HCT116 (cell line): Measurements from ENCODE around the gene TACC2. TPM values are rescaled to one million over a fixed set of nuclear protein-coding genes. Genes with fewer than 3 reads are reported as not detected.

ENCODE experiments used
- ATAC-seq: fragments of 200-7000 bp; cut with Tn5 transposase; 2 replicates; pipeline ENCODE4 v1.9.1; 2020; ENCODE audit warnings: mild to moderate bottlenecking, moderate library complexity
- BruUV-seq: library from RNA; stranded (reverse); fragments of 400-500 nt; replicated peaks from 2 replicates; lab custom pipeline; 2021; lab: Mats Ljungman, UMichigan
- CTCF ChIA-PET: fragments of 300-600 bp; sonication (Branson Sonifier 250); formaldehyde crosslinking; loops from one replicate; lab custom pipeline; 2021; ENCODE audit warnings: antibody characterized with exemption; lab: Charles Lee
- POLR2A ChIA-PET: fragments of 300-600, 350-600 bp; sonication (Branson Sonifier 250); formaldehyde crosslinking; loops from one replicate; lab custom pipeline; 2021; ENCODE audit warnings: antibody characterized with exemption; lab: Charles Lee
- RAD21 ChIA-PET, 2 experiments: fragments of 300-600 bp; sonication (Branson Sonifier 250); formaldehyde crosslinking; loops; one replicate each; lab custom pipeline; 2023; ENCODE audit warnings: low total read pairs in 2 of 2; ENCODE audit not compliant: uncharacterized antibody in 2 of 2, unreplicated experiment in 2 of 2, low non-redundant PET in 1 of 2; lab: Charles Lee
- DNase-seq: peaks from one replicate; pipeline ENCODE4 v3.0.0-alpha.2; 2010; ENCODE audit warnings: low read depth, low spot score
- H2AFZ ChIP-seq: fragments of 200-600 bp; shearing (Covaris generic), sonication (generic); 2 replicates; pipeline ENCODE4 v1.6.1; 2017; ENCODE audit warnings: low read depth, mixed run types, mixed read lengths, antibody characterized with exemption, low read length; ENCODE audit not compliant: poor library complexity, severe bottlenecking
- H3K27ac ChIP-seq: 2 replicates; pipeline ENCODE4 v1.5.1; 2012; ENCODE audit warnings: low read depth, low read length
- H3K27me3 ChIP-seq: fragments of 200-600 bp; sonication (generic); 2 replicates; pipeline ENCODE4 v1.6.1; 2016; ENCODE audit warnings: mixed run types, low read length, mixed read lengths; ENCODE audit not compliant: insufficient read depth
- H3K36me3 ChIP-seq, 2 experiments: fragments of 200-500 bp in 1 of 2; fragments of 200-600 bp in 1 of 2; sonication (Bioruptor generic) in 1 of 2; sonication (generic) in 1 of 2; 2 replicates each; pipeline versions ENCODE4 v1.5.1 to v1.6.1; 2014 to 2016; ENCODE audit warnings: low read length in 2 of 2, inconsistent platforms in 1 of 2, mixed read lengths in 1 of 2, mixed run types in 1 of 2; ENCODE audit not compliant: insufficient read depth in 2 of 2, control insufficient read depth in 1 of 2
- H3K4me1 ChIP-seq, 2 experiments: fragments of 200-600 bp in 1 of 2; sonication (generic) in 1 of 2; 2 replicates each; pipeline versions ENCODE4 v1.5.1 to v1.6.1; 2012 to 2017; ENCODE audit warnings: low read length in 2 of 2, inconsistent platforms in 1 of 2, mild to moderate bottlenecking in 1 of 2, mixed read lengths in 1 of 2, mixed run types in 1 of 2, moderate library complexity in 1 of 2; ENCODE audit not compliant: insufficient read depth in 2 of 2, control insufficient read depth in 1 of 2
- H3K4me2 ChIP-seq: fragments of 200-600 bp; sonication (generic); 2 replicates; pipeline ENCODE4 v1.6.1; 2017; ENCODE audit warnings: mixed run types, low read length, mixed read lengths
- H3K4me3 ChIP-seq, 2 experiments: fragments of 200-600 bp in 1 of 2; sonication (generic) in 1 of 2; replicated peaks in 1 of 2; 2 replicates each; pipeline ENCODE4 v1.5.1; 2011 to 2016; ENCODE audit warnings: low read length in 2 of 2, control low read depth in 1 of 2, low read depth in 1 of 2, mild to moderate bottlenecking in 1 of 2, mixed read lengths in 1 of 2, mixed run types in 1 of 2
- H3K79me2 ChIP-seq: fragments of 200-600 bp; sonication (generic); 2 replicates; pipeline ENCODE4 v1.6.1; 2017; ENCODE audit warnings: mild to moderate bottlenecking, mixed run types, low read length, moderate library complexity, mixed read lengths; ENCODE audit not compliant: insufficient read depth
- H3K9ac ChIP-seq: fragments of 200-600 bp; sonication (generic); 2 replicates; pipeline ENCODE4 v1.6.1; 2016; ENCODE audit warnings: low read length, mixed read lengths
- H3K9me2 ChIP-seq: fragments of 200-600 bp; sonication (generic), shearing (Covaris generic); 2 replicates; pipeline ENCODE4 v1.6.1; 2017; ENCODE audit warnings: mixed run types, mild to moderate bottlenecking, moderate library complexity; ENCODE audit not compliant: insufficient read depth
- H3K9me3 ChIP-seq, 2 experiments: fragments of 200-500 bp in 1 of 2; fragments of 200-600 bp in 1 of 2; sonication (Bioruptor generic) in 1 of 2; sonication (generic) in 1 of 2; 2 replicates each; pipeline ENCODE4 v1.6.1; 2014 to 2017; ENCODE audit warnings: low read length in 2 of 2, mixed read lengths in 2 of 2, inconsistent platforms in 1 of 2, low read depth in 1 of 2, mild to moderate bottlenecking in 1 of 2, mixed run types in 1 of 2, moderate library complexity in 1 of 2; ENCODE audit not compliant: control insufficient read depth in 1 of 2, insufficient read depth in 1 of 2
- H4K20me1 ChIP-seq: fragments of 200-600 bp; sonication (generic), shearing (Covaris generic); 2 replicates; pipeline ENCODE4 v1.6.1; 2017; ENCODE audit warnings: mixed run types, mild to moderate bottlenecking, moderate library complexity; ENCODE audit not compliant: insufficient read depth
- ATF3 ChIP-seq: IDR thresholded peaks from 2 replicates; pipeline ENCODE4 v1.6.1; 2012
- CEBPB ChIP-seq: IDR thresholded peaks from 2 replicates; pipeline ENCODE4 v1.6.1; 2012; ENCODE audit warnings: low read depth
- CTCF ChIP-seq, 3 experiments: fragments of 200-600 bp in 1 of 3; sonication (generic) in 1 of 3; IDR thresholded peaks in 2 of 3; conservative IDR thresholded peaks in 1 of 3; 2 replicates each; pipeline ENCODE4 v1.5.1; 2012 to 2017; ENCODE audit warnings: low read depth in 2 of 3, low read length in 2 of 3, antibody characterized with exemption in 1 of 3, borderline replicate concordance in 1 of 3, control low read depth in 1 of 3, mild to moderate bottlenecking in 1 of 3, mixed read lengths in 1 of 3, mixed run types in 1 of 3, moderate library complexity in 1 of 3; ENCODE audit not compliant: insufficient read depth in 1 of 3
- EGR1 ChIP-seq: IDR thresholded peaks from 2 replicates; pipeline ENCODE4 v1.6.1; 2012; ENCODE audit warnings: low read depth
- ELF1 ChIP-seq: IDR thresholded peaks from 2 replicates; pipeline ENCODE4 v1.6.1; 2012; ENCODE audit warnings: low read depth, borderline replicate concordance
- EZH2 ChIP-seq: fragments of 200-600 bp; sonication (generic); IDR thresholded peaks from 2 replicates; pipeline ENCODE4 v1.6.1; 2017; ENCODE audit warnings: antibody characterized with exemption, mixed run types
- EZH2phosphoT487 ChIP-seq: fragments of 200-600 bp; IDR thresholded peaks from 2 replicates; pipeline ENCODE4 v1.6.1; 2018; ENCODE audit warnings: antibody characterized with exemption, borderline replicate concordance
- FOSL1 ChIP-seq: IDR thresholded peaks from 2 replicates; pipeline ENCODE4 v1.6.1; 2012; ENCODE audit warnings: low read depth
- POLR2AphosphoS5 ChIP-seq: IDR thresholded peaks from 2 replicates; pipeline ENCODE4 v1.6.1; 2011; ENCODE audit warnings: mild to moderate bottlenecking, low read depth, low read length, moderate library complexity
- RAD21 ChIP-seq: IDR thresholded peaks from 2 replicates; pipeline ENCODE4 v1.6.1; 2012; ENCODE audit warnings: low read depth, mild to moderate bottlenecking
- SIN3A ChIP-seq: IDR thresholded peaks from 2 replicates; pipeline ENCODE4 v1.6.1; 2012; ENCODE audit warnings: low read depth
- SP1 ChIP-seq: IDR thresholded peaks from 2 replicates; pipeline ENCODE4 v1.6.1; 2012; ENCODE audit warnings: low read depth
- SRF ChIP-seq: IDR thresholded peaks from 2 replicates; pipeline ENCODE4 v1.6.1; 2012; ENCODE audit warnings: low read depth
- TCF7L2 ChIP-seq: IDR thresholded peaks from 2 replicates; pipeline ENCODE4 v1.7.0; 2011; ENCODE audit warnings: borderline replicate concordance, inconsistent platforms; ENCODE audit not compliant: insufficient read depth, insufficient read length; ENCODE audit errors: extremely low read depth
- YY1 ChIP-seq: IDR thresholded peaks from 2 replicates; pipeline ENCODE4 v1.6.1; 2011; ENCODE audit warnings: low read length, low read depth, moderate library complexity, mild to moderate bottlenecking; ENCODE audit not compliant: insufficient replicate concordance; ENCODE audit errors: extremely low read depth
- ZBTB33 ChIP-seq: IDR thresholded peaks from 2 replicates; pipeline ENCODE4 v1.6.1; 2011; ENCODE audit warnings: mild to moderate bottlenecking, low read length, moderate library complexity; ENCODE audit not compliant: insufficient replicate concordance; ENCODE audit errors: extremely low read depth
- ZFX ChIP-seq: fragments of 450-650 bp; IDR thresholded peaks from 2 replicates; pipeline ENCODE4 v1.6.1; 2017
- ZNF274 ChIP-seq: fragments of 200-500 bp; sonication (Bioruptor generic); IDR thresholded peaks from 2 replicates; pipeline ENCODE4 v1.6.1; 2014; ENCODE audit warnings: mild to moderate bottlenecking, low read depth, low read length, inconsistent platforms
- intact Hi-C: fragments of 100-400 bp; cut with micrococcal nuclease; formaldehyde crosslinking; loops from 2 replicates; pipeline ENCODE4 v1.10.0; 2022
- total RNA-seq: library from RNA; stranded (reverse); gene quantifications from one replicate; pipeline ENCODE4 v1.2.1, GENCODE V29; 2021; ENCODE audit not compliant: unreplicated experiment

The TACC2 gene
- total RNA-seq, 1 experiment from 2014 or later: 38.6 TPM

GRCh38 chr10:122240401-122240800 lies 251.4 kb downstream of the TACC2 start:
- BruUV-seq: no TSS peak
- no peaks in the 10 kb centered on the region for H3K9me3 ChIP-seq

More at GRCh38 chr10:122240401-122240800, 251.4 kb downstream of the TACC2 start:
- intact Hi-C loops: no loop called here
- no peak for DNase-seq
- Histone ChIP-seq H3K4me3 (no peak overlapping the region), H3K9me2 (no peaks in the 10 kb centered on the region), H2AFZ (no peak overlapping the region), H3K27me3 (no peaks in the 10 kb centered on the region), H3K9ac (no peak overlapping the region), H3K4me2 (no peak overlapping the region), H4K20me1 (no peaks in the 10 kb centered on the region), H3K36me3 (peaks cover 0 to 5% of the 10 kb centered on the region in 2 experiments; a peak in 1 of 4 replicates), H3K4me1 (no peaks in the 10 kb centered on the region)
- CTCF ChIA-PET: no interaction called here
- POLR2A ChIA-PET: no interaction called here
- RAD21 ChIA-PET: no interaction called here
- no peak for TF ChIP-seq RAD21
- no peak for TF ChIP-seq ELF1
- no peak for TF ChIP-seq YY1
- TF ChIP-seq CEBPB: no peak
- no peak for TF ChIP-seq SP1
- no peak for TF ChIP-seq SIN3A
- TF ChIP-seq ZBTB33: no peak
- TF ChIP-seq EZH2phosphoT487: no peak
- TF ChIP-seq EGR1: no peak
- no peak for TF ChIP-seq ZFX
- no peak for TF ChIP-seq CTCF (IDR thresholded peaks at IDR 0.05 in 2 of 3, conservative IDR thresholded peaks at IDR 0.05 in 1 of 3; ENCODE audit: borderline replicate concordance in 1 of 3, insufficient read depth in 1 of 3, low read depth in 2 of 3, low read length in 2 of 3)
- TF ChIP-seq TCF7L2: no peak
- no peak for TF ChIP-seq SRF
- no peak for TF ChIP-seq POLR2AphosphoS5
- no peak for TF ChIP-seq ZNF274
- no peak for TF ChIP-seq EZH2
- no peak for TF ChIP-seq FOSL1
- TF ChIP-seq ATF3: no peak
- TF ChIP-seq, all 23 proteins: peak for 0
- Histone ChIP-seq H3K79me2 (no peaks in the 10 kb centered on the region), H3K27ac (no peak overlapping the region)
- ATAC-seq: no peak
